ENCODE measurements around the gene ETS2.

The ETS2 gene

DNA sequence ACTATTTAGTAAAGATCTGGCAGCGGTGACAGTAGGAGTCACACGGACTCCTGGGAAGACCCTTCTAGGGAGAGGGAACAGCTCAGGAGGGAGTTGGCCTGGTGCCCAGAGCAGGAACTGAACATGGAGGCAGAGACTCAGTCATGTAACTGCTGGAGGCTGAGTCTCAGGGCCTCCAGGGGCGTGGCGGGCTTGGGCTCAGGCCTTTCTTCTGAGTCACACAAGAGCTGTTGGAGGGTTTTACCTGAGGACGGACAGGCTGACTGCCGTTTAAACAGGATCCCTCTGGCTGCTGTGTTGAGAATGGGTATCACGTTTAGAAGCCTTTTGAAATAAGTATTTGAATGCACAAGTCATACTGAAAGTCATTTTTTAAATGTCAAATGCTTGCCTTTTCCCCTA is 7.2 kb upstream of the ETS2 start:
- Histone ChIP-seq H3K27ac (replicated peaks) (no peak overlapping the region), H3K4me3 (replicated peaks; ENCODE audit: insufficient read depth, low read length) (no peak overlapping the region), H3K27me3 (ENCODE audit: insufficient read depth, poor library complexity, severe bottlenecking) (no peaks in the 10 kb centered on the region)
- DNase-seq (ENCODE audit: low read depth in 1 of 2, low spot score in 1 of 2) = no peak
- no peak for TF ChIP-seq POLR2AphosphoS5 (IDR thresholded peaks at IDR 0.05; ENCODE audit: low read depth)
- TF ChIP-seq, protein P1, sequence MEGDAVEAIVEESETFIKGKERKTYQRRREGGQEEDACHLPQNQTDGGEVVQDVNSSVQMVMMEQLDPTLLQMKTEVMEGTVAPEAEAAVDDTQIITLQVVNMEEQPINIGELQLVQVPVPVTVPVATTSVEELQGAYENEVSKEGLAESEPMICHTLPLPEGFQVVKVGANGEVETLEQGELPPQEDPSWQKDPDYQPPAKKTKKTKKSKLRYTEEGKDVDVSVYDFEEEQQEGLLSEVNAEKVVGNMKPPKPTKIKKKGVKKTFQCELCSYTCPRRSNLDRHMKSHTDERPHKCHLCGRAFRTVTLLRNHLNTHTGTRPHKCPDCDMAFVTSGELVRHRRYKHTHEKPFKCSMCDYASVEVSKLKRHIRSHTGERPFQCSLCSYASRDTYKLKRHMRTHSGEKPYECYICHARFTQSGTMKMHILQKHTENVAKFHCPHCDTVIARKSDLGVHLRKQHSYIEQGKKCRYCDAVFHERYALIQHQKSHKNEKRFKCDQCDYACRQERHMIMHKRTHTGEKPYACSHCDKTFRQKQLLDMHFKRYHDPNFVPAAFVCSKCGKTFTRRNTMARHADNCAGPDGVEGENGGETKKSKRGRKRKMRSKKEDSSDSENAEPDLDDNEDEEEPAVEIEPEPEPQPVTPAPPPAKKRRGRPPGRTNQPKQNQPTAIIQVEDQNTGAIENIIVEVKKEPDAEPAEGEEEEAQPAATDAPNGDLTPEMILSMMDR (IDR thresholded peaks at IDR 0.05; ENCODE audit: insufficient read depth, low read length) = no peak
- no peak for TF ChIP-seq GABPA (IDR thresholded peaks at IDR 0.05; ENCODE audit: low read depth)
- TF ChIP-seq SPI1 (IDR thresholded peaks at IDR 0.05; ENCODE audit: borderline replicate concordance, low read depth) = no peak
- TF ChIP-seq, protein P2, sequence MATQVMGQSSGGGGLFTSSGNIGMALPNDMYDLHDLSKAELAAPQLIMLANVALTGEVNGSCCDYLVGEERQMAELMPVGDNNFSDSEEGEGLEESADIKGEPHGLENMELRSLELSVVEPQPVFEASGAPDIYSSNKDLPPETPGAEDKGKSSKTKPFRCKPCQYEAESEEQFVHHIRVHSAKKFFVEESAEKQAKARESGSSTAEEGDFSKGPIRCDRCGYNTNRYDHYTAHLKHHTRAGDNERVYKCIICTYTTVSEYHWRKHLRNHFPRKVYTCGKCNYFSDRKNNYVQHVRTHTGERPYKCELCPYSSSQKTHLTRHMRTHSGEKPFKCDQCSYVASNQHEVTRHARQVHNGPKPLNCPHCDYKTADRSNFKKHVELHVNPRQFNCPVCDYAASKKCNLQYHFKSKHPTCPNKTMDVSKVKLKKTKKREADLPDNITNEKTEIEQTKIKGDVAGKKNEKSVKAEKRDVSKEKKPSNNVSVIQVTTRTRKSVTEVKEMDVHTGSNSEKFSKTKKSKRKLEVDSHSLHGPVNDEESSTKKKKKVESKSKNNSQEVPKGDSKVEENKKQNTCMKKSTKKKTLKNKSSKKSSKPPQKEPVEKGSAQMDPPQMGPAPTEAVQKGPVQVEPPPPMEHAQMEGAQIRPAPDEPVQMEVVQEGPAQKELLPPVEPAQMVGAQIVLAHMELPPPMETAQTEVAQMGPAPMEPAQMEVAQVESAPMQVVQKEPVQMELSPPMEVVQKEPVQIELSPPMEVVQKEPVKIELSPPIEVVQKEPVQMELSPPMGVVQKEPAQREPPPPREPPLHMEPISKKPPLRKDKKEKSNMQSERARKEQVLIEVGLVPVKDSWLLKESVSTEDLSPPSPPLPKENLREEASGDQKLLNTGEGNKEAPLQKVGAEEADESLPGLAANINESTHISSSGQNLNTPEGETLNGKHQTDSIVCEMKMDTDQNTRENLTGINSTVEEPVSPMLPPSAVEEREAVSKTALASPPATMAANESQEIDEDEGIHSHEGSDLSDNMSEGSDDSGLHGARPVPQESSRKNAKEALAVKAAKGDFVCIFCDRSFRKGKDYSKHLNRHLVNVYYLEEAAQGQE (IDR thresholded peaks at IDR 0.05; ENCODE audit: insufficient replicate concordance, low read depth) = no peak

DNA sequence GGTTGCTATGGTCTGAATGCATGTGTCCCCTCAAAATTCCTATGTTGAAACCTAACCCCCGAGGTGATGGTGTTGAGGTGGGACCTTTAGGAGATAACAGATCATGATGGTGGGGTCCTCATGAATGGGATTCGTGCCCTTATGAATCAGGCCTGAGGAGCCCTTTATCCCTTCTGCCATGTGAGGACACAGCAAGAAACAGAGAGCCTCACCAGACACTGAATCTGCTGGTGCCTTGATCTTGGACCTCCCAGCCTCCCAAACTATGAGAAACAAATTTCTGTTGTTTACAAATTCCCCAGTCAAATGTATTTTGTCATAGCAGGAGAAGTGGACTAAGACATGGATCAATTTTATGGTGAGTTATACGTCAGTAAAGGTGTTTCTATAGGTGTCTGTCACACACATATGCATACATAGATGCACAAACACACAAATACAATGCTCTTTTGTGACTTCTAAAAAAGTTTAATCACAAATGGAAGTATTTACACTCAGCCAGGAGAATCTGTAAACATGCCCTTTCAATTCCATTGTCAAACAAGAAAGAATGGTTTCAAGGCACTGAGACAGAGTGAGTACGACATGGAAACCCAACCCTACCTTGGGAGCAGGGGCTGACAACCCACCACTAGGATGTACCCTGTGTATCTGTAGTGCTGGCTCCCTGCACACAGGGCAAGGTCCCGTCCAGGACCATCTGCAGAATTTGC is 5.5 kb upstream of the ETS2 start:
- H3K4me3 ChIP-seq (replicated peaks; ENCODE audit: insufficient read depth, low read length) = no peak overlapping the region
- H3K27me3 ChIP-seq (ENCODE audit: insufficient read depth, poor library complexity, severe bottlenecking) = no peaks in the 10 kb centered on the region
- no peak overlapping the region for H3K27ac ChIP-seq (replicated peaks)
- no peak for DNase-seq (ENCODE audit: low read depth in 1 of 2, low spot score in 1 of 2)
- no peak for TF ChIP-seq SPI1 (IDR thresholded peaks at IDR 0.05; ENCODE audit: borderline replicate concordance, low read depth)
- TF ChIP-seq, protein P2 (IDR thresholded peaks at IDR 0.05; ENCODE audit: insufficient replicate concordance, low read depth) = no peak
- TF ChIP-seq POLR2AphosphoS5 (IDR thresholded peaks at IDR 0.05; ENCODE audit: low read depth) = no peak
- TF ChIP-seq GABPA (IDR thresholded peaks at IDR 0.05; ENCODE audit: low read depth) = no peak
- TF ChIP-seq, protein P1 (IDR thresholded peaks at IDR 0.05; ENCODE audit: insufficient read depth, low read length) = no peak

DNA sequence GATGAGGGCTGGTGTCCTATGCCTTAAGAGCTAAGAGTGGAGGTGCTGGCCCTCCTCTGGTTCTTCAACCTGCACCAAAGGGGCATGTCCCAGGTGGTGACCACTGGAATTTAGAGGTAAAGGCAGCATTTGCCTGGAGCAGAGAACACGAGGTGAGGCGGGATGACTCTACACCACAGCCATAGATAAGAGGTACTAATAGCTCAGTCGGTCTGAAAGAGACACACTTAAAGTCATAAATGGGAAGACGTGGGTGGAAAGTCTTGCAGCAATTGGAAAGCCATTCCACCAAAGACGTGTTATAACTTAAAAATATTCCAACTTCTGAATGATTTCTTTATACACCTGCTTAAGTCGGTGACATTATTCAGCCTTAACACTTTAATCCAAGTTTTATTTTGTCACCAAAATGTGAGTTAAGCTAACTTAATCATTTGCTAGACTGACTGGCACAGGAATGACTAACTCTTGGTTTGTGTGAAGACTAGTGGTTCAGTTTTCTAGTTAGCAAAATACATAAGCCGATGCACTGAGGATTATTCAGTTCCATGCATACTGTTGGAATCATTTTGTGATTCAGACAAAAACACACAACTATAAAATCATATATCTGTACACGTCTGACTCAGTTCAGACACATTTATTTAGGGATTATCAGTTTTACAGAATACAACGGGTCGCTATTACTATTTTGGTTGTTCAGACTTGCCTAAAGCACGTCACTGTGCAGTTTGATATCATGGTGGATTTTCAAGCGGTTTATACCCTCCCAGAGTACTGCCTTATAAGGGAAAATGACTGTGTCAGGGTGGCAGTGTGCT is 4.6 kb upstream of the ETS2 start:
- Histone ChIP-seq H3K4me3 (replicated peaks; ENCODE audit: insufficient read depth, low read length) (no peak overlapping the region), H3K27me3 (ENCODE audit: insufficient read depth, poor library complexity, severe bottlenecking) (no peaks in the 10 kb centered on the region), H3K27ac (replicated peaks) (no peak overlapping the region)
- no peak for DNase-seq (ENCODE audit: low read depth in 1 of 2, low spot score in 1 of 2)
- TF ChIP-seq POLR2AphosphoS5 (IDR thresholded peaks at IDR 0.05; ENCODE audit: low read depth) = no peak
- TF ChIP-seq GABPA (IDR thresholded peaks at IDR 0.05; ENCODE audit: low read depth) = no peak
- TF ChIP-seq SPI1 (IDR thresholded peaks at IDR 0.05; ENCODE audit: borderline replicate concordance, low read depth) = no peak
- TF ChIP-seq, protein P2 (IDR thresholded peaks at IDR 0.05; ENCODE audit: insufficient replicate concordance, low read depth) = no peak
- TF ChIP-seq, protein P1 (IDR thresholded peaks at IDR 0.05; ENCODE audit: insufficient read depth, low read length) = no peak
